GM12801 (cell line): ENCODE results near the gene LIG3.

ENCODE experiments used
- TF ChIP-seq, protein P1 (sequence below): IDR thresholded peaks from one replicate; pipeline ENCODE4 v1.5.1; 2011; ENCODE audit warnings: control low read depth; ENCODE audit not compliant: insufficient read length; ENCODE audit errors: extremely low read depth

LIG3 gene

DNA sequence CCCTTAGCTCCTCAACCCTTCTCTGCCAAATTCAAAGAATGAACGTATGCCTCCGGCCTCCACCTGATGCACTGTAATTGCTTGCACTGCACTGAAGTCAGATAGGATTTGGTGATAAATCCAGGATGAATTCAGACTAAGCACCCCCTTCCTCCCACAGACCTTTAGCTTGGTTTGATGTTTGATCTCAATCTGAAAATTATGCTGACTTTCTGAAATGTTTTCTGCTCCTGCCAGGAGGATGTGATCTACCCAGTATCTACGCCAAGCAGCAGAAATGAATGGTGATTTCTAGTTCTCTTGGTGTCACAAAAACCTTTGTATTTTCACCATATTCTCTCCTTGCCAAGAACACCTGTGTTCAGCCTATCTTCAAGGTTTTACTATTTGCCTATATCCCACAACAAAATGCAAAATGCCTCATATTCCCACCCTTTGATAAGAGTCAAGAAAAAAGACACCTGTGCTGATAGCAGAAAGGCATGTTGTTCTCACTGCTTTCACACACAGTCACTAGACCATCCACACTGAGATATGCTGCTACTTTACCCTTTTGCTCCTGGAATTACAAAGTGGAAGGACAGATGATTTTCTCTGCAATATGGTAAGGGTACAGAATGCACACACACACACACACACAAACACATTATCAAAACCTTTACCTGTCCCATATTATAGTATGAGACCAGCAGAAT, 68.5 kb downstream of the LIG3 start:
- TF ChIP-seq, protein P1, sequence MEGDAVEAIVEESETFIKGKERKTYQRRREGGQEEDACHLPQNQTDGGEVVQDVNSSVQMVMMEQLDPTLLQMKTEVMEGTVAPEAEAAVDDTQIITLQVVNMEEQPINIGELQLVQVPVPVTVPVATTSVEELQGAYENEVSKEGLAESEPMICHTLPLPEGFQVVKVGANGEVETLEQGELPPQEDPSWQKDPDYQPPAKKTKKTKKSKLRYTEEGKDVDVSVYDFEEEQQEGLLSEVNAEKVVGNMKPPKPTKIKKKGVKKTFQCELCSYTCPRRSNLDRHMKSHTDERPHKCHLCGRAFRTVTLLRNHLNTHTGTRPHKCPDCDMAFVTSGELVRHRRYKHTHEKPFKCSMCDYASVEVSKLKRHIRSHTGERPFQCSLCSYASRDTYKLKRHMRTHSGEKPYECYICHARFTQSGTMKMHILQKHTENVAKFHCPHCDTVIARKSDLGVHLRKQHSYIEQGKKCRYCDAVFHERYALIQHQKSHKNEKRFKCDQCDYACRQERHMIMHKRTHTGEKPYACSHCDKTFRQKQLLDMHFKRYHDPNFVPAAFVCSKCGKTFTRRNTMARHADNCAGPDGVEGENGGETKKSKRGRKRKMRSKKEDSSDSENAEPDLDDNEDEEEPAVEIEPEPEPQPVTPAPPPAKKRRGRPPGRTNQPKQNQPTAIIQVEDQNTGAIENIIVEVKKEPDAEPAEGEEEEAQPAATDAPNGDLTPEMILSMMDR, result no peak

- TF ChIP-seq, protein P1, result no peak
These were observed 69.9 kb downstream of the LIG3 start for GRCh38 chr17:35050170-35050569.

GRCh38 chr17:35051183-35051578, 70.9 kb downstream of the LIG3 start:
- TF ChIP-seq, protein P1, result no peak

- TF ChIP-seq, protein P1, result no peak
These were observed 71.4 kb downstream of the LIG3 start for GRCh38 chr17:35051579-35052240.

DNA sequence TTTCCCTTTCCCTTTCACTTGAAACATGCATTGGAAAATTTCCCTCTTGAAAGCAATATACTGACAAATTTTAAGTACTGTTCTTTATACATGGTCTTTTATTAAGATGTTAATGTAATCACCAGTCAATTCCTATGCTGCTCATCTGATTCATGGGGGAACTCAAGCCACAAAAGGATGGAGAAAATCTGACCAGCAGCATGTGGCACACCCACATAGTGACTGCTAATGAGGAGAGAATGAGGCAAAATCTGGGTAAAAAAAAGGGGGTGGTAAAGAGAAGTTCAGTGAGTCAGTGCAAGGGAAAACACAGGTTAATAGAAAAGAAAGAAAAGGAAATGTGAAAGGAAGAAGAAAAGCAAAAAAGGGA, 71.9 kb downstream of the LIG3 start:
- TF ChIP-seq, protein P1, result no peak

DNA sequence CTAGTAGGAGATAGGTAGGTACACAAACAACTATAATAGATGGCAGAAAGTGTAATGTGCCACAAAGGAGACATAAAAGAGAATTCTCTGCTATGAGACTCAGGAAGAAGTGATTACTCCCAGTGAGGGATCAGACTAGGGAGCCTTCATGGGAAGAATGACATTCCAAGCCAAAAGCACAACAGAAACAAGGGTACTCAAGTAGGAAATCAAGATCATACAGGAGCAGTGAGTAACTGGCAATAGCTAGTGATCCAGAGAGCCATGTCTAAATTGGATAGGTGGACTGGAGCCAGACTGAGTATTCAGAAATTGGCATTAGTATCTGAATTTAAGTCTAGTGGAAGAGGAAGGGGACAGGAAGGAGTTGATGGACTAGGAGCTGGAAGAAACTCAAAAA, 72.5 kb downstream of the LIG3 start:
- TF ChIP-seq, protein P1, result no peak

GRCh38 chr17:35053204-35053603, 72.9 kb downstream of the LIG3 start:
- TF ChIP-seq, protein P1, result no peak
